Prostate gland (tissue), 2 donors: Measurements from ENCODE around the gene KIF5B. TPM values are rescaled to one million over a fixed set of nuclear protein-coding genes. Genes with fewer than 3 reads are reported as not detected.
"Not testable (repeated sequence)": the region's sequence is repeated elsewhere in the genome, so short reads cannot be mapped to it uniquely, and the experiment has no call there.

ENCODE experiments used
- DNase-seq: peaks from one replicate; pipeline ENCODE4 v3.0.0-alpha.2; 2019; ENCODE audit warnings: low spot score
- H3K27ac ChIP-seq, 2 donors: fragments of 200-600 bp; sonication (generic); 2 replicates each; pipeline ENCODE4 v1.5.1; 2017 to 2019
- H3K27me3 ChIP-seq: fragments of 200-600 bp; sonication (generic); replicated peaks from 2 replicates; pipeline ENCODE4 v1.5.1; 2019; ENCODE audit not compliant: insufficient read depth
- H3K36me3 ChIP-seq, 2 donors: fragments of 200-600 bp; sonication (generic); 1 replicate in 1 of 2; 2 replicates in 1 of 2; pipeline versions ENCODE4 v1.5.1 to v1.8.1; 2017 to 2019
- H3K4me1 ChIP-seq: fragments of 200-600 bp; sonication (generic); replicated peaks from 2 replicates; pipeline ENCODE4 v1.5.1; 2019
- H3K4me3 ChIP-seq, 2 donors: fragments of 200-600 bp; sonication (generic); 2 replicates each; pipeline ENCODE4 v1.5.1; 2017 to 2019
- H3K9me3 ChIP-seq: fragments of 200-600 bp; sonication (generic); 2 replicates; pipeline ENCODE4 v1.5.1; 2017
- CTCF ChIP-seq, 4 experiments: fragments of 200-600 bp in 2 of 4; fragments of 450-650 bp in 2 of 4; sonication (generic) in 2 of 4; IDR thresholded peaks; 1 replicate in 3 of 4; 2 replicates in 1 of 4; pipeline ENCODE4 v1.5.1; 2016 to 2019; ENCODE audit warnings: antibody characterized with exemption in 4 of 4, mild to moderate bottlenecking in 2 of 4, moderate library complexity in 2 of 4
- POLR2A ChIP-seq: fragments of 450-650 bp; IDR thresholded peaks from one replicate; pipeline ENCODE4 v1.6.1; 2016; ENCODE audit warnings: antibody characterized with exemption, mild to moderate bottlenecking
- POLR2AphosphoS5 ChIP-seq: sonication (generic); formaldehyde crosslinking; IDR thresholded peaks from one replicate; pipeline ENCODE4 v1.6.1; 2017; ENCODE audit warnings: antibody characterized with exemption
- WGBS: methylation state at CpG from one replicate; pipeline ENCODE4 v1.1.5; 2018; 5-methylcytosine and 5-hydroxymethylcytosine counted together
- intact Hi-C: fragments of 100-400 bp; cut with DNase I; formaldehyde crosslinking; loops from one replicate; pipeline ENCODE4 v1.14.2; 2022
- total RNA-seq, 2 donors: library from RNA; depleted of rRNA; stranded (reverse); fragments of >200 nt; gene quantifications; one replicate each; pipeline ENCODE4 v1.1.0, GENCODE V29; 2016

Gene KIF5B
- total RNA-seq, 2 donors from 2014 or later = 98.2 to 102 TPM

DNA sequence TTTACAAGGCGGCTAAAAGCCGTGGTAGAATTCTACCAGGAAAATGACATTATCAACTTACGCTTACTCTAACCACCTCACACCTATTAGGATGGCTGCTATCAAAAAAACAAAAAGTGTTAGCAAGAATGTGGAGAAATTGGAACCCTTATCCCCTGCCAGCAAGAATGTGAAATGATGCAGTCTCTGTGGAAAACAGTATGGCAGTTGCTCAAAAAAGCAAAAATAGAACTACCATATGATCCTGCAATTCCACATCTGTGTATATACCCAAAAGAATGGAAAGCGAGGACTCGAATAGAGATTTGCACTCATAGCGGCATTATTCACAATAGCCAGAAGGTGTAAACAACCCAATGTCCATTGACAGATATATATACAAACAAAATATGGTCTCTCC is 61.3 kb downstream of the KIF5B start:
- Histone ChIP-seq H3K36me3 (no peaks in the 10 kb centered on the region), H3K4me3 (no peak overlapping the region), H3K4me1 (no peaks in the 10 kb centered on the region), H3K9me3 (no peaks in the 10 kb centered on the region), H3K27me3 (no peaks in the 10 kb centered on the region), H3K27ac (no peak overlapping the region)
- intact Hi-C loops = no loop called here
- WGBS = 76% methylated on average over 6 of the region's 6 CpGs
- TF ChIP-seq POLR2AphosphoS5 (no peak), CTCF (IDR thresholded peaks at IDR 0.05) (no peak), POLR2A (no peak)
- no peak for DNase-seq

GRCh38 chr10:31990937-31991336 is 65.3 kb downstream of the KIF5B start:
- H3K27me3 ChIP-seq = no peaks in the 10 kb centered on the region
- H3K9me3 ChIP-seq = no peaks in the 10 kb centered on the region
- DNase-seq = no peak
- TF ChIP-seq CTCF (IDR thresholded peaks at IDR 0.05) = no peak
- no peaks in the 10 kb centered on the region for H3K4me1 ChIP-seq
- no peak overlapping the region for H3K4me3 ChIP-seq
- intact Hi-C loops = no loop called here
- no peaks in the 10 kb centered on the region for H3K36me3 ChIP-seq
- H3K27ac ChIP-seq = no peak overlapping the region

DNA sequence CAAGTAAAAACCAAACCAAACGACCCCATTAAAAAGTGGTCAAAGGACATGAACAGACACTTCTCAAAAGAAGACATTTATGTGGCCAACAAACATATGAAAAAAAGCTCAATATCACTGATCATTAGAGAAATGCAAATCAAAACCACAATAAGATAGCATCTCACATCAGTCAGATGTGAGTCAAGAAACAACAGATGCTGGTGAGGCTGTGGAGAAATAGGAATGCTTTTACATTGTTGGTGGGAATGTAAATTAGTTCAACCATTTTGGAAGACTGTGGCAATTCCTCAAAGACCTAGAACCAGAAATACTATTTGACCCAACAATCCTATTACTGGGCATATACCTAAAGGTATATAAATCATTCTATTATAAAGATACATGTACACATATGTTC is 68.4 kb downstream of the KIF5B start:
- H3K4me3 ChIP-seq, H3K36me3 ChIP-seq, H3K27me3 ChIP-seq, intact Hi-C loops, H3K9me3 ChIP-seq, H3K4me1 ChIP-seq, DNase-seq, H3K27ac ChIP-seq: not testable (repeated sequence)
- 63% methylated on average over 1 of the region's 1 CpG for WGBS

DNA sequence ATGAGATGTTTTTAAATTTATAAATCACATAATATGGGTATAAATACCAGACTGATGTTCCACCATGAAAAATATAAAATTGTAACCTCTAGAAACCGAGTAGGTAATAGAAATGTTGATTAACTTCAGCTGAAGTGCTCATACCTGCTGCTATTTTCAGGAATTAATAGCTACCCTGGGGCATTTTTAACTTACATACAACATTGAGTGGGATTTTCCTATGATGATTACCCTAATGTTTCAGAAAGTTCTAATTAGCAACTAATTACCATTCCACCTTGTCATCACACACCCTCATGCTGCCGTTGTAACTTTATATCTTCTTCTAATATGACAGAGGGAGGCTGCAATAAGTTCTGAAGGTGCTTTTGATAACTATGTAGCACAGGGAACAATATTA is 74.1 kb downstream of the KIF5B start:
- Histone ChIP-seq H3K9me3 (no peaks in the 10 kb centered on the region), H3K4me1 (no peaks in the 10 kb centered on the region), H3K4me3 (no peak overlapping the region), H3K36me3 (no peaks in the 10 kb centered on the region), H3K27me3 (no peaks in the 10 kb centered on the region), H3K27ac (no peak overlapping the region)
- 62% methylated on average over 2 of the region's 2 CpGs for WGBS
- no peak for DNase-seq
- intact Hi-C loops = no loop called here
- TF ChIP-seq POLR2AphosphoS5 (no peak), POLR2A (no peak)

DNA sequence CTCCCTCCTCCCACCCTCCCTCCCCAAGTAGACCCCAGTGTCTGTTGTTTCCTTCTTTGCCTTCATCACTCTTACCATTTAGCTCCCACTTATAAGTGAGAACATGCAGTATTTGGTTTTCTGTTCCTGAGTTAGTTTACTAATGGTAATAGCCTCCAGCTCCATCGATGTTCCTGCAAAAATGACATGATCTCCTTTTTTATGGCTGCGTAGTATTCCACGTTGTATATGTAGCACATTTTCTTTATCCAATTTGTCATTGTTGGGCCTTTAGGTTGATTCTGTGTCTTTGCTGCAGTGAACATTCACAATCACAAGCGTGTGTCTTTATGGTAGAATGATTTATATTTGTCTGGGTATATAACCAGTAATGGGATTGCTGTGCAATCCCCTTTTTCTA is 75.8 kb downstream of the KIF5B start:
- no peaks in the 10 kb centered on the region for H3K4me1 ChIP-seq
- no peak overlapping the region for H3K4me3 ChIP-seq
- no peak for TF ChIP-seq POLR2AphosphoS5
- no peak for TF ChIP-seq CTCF (IDR thresholded peaks at IDR 0.05)
- no peak for TF ChIP-seq POLR2A
- H3K27ac ChIP-seq = no peak overlapping the region
- intact Hi-C loops = no loop called here
- 96% methylated on average over 4 of the region's 4 CpGs for WGBS
- H3K9me3 ChIP-seq = no peaks in the 10 kb centered on the region
- no peaks in the 10 kb centered on the region for H3K36me3 ChIP-seq
- no peaks in the 10 kb centered on the region for H3K27me3 ChIP-seq
- no peak for DNase-seq

- H3K4me1 ChIP-seq, intact Hi-C loops, H3K4me3 ChIP-seq, DNase-seq, H3K36me3 ChIP-seq, H3K9me3 ChIP-seq, H3K27me3 ChIP-seq, H3K27ac ChIP-seq: not testable (repeated sequence)
- 96% methylated on average over 19 of the region's 19 CpGs for WGBS
These were observed 77.2 kb downstream of the KIF5B start for GRCh38 chr10:31979071-31979470.

GRCh38 chr10:31978156-31978483 is 78.1 kb downstream of the KIF5B start:
- no peaks in the 10 kb centered on the region for H3K36me3 ChIP-seq
- no peaks in the 10 kb centered on the region for H3K9me3 ChIP-seq
- WGBS = 76% methylated on average over 2 of the region's 2 CpGs
- H3K27ac ChIP-seq = no peak overlapping the region
- no peak for TF ChIP-seq CTCF (IDR thresholded peaks at IDR 0.05)
- TF ChIP-seq POLR2AphosphoS5 = no peak
- no peak for TF ChIP-seq POLR2A
- intact Hi-C loops = no loop called here
- no peaks in the 10 kb centered on the region for H3K27me3 ChIP-seq
- no peaks in the 10 kb centered on the region for H3K4me1 ChIP-seq
- no peak for DNase-seq
- H3K4me3 ChIP-seq = no peak overlapping the region
